ENCODE results near the gene APELA.

- TF ChIP-seq, protein P1, sequence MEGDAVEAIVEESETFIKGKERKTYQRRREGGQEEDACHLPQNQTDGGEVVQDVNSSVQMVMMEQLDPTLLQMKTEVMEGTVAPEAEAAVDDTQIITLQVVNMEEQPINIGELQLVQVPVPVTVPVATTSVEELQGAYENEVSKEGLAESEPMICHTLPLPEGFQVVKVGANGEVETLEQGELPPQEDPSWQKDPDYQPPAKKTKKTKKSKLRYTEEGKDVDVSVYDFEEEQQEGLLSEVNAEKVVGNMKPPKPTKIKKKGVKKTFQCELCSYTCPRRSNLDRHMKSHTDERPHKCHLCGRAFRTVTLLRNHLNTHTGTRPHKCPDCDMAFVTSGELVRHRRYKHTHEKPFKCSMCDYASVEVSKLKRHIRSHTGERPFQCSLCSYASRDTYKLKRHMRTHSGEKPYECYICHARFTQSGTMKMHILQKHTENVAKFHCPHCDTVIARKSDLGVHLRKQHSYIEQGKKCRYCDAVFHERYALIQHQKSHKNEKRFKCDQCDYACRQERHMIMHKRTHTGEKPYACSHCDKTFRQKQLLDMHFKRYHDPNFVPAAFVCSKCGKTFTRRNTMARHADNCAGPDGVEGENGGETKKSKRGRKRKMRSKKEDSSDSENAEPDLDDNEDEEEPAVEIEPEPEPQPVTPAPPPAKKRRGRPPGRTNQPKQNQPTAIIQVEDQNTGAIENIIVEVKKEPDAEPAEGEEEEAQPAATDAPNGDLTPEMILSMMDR (IDR thresholded peaks at IDR 0.05): no peak
- no peak for TF ChIP-seq POLR2A (IDR thresholded peaks at IDR 0.05)
Measured at GRCh38 chr4:164904336-164904735, 27.4 kb downstream of the APELA start.

All from body of pancreas (tissue), 4 donors.